ENCODE results near the gene MTM1. TPM values are rescaled to one million over a fixed set of nuclear protein-coding genes. Genes with fewer than 3 reads are reported as not detected.

Gene MTM1
- total and polyA plus RNA-seq, 9 of the 15 experiments (the other 6 are each of a cell fraction or from before 2014, with no cell fraction given): 5.6 to 13.3 (median 9.5) TPM

DNA sequence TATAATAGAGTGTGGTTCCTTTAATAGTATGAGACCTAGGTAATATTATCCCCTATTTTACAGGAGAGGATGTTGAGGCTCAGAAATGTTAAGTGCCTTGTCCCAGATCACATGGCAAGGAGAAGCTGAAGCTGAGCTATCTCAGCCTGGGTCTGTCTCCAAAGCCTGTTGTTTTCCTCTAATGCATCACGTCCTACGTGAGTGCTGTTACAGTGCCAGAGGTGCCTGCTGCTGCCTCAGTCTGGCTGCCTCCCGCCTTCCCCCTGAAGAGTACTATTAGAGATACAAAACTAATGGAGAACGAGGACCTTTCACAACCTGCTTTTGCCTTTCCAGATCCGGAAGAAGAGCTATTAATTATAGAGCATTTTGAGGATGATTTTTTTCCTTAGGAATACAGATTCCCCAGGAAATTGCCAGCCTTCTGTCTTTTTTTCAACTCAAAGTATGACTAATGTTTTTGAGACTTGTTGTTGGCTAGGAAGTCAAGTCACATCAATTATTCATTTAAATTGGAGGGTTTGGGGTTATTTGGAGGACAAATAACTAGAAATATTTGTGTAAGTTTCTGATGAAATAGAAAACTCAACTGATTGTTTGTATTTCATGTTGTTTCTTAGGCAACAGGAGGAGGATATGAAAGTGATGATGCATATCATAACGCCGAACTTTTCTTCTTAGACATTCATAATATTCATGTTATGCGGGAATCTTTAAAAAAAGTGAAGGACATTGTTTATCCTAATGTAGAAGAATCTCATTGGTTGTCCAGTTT lies 80.9 kb downstream of the MTM1 start:
- Histone ChIP-seq H3K4me3 (no peak overlapping the region), H3K9me1 (ENCODE audit: control insufficient read depth, insufficient read depth, low read length) (no peaks in the 10 kb centered on the region), H3K79me2 (ENCODE audit: control insufficient read depth, insufficient read depth, low read length) (no peaks in the 10 kb centered on the region), H3K4me2 (ENCODE audit: insufficient read depth, low read length) (no peak overlapping the region), H3K36me3 (ENCODE audit: control insufficient read depth, insufficient read depth, low read length) (peaks cover 5% of the 10 kb centered on the region; the same call in 2 of the 3 replicates), H3K4me1 (replicated peaks in 1 of 2; ENCODE audit: control insufficient read depth in 2 of 2, insufficient read depth in 2 of 2, low read length in 2 of 2) (no peaks in the 10 kb centered on the region), H2AFZ (ENCODE audit: low read depth, low read length) (no peak overlapping the region), H3K9me3 (replicated peaks; ENCODE audit: control insufficient read depth, insufficient read depth, low read depth, low read length) (no peaks in the 10 kb centered on the region), H3K27me3 (ENCODE audit: control insufficient read depth in 2 of 2, insufficient read depth in 2 of 2, low read length in 2 of 2) (no peaks in the 10 kb centered on the region), H3K27ac (ENCODE audit: extremely low read depth, low read depth, low read length) (no peak overlapping the region), H3K9ac (ENCODE audit: insufficient read depth in 1 of 2, low read depth in 2 of 2, low read length in 2 of 2) (no peak overlapping the region), H4K20me1 (replicated peaks; ENCODE audit: control insufficient read depth, insufficient read depth, low read length) (no peaks in the 10 kb centered on the region)
- ChIA-PET POLR2A (interaction anchor here (1.0 kb wide), 1 partner anchor 10 kb away, joined by 3 read pairs; no protein-coding TSS in a partner anchor), CTCF (ENCODE audit: low intra/inter-chr PET ratio) (no interaction called here)
- TF ChIP-seq ZNF3 (CRISPR knock-in tag; IDR thresholded peaks at IDR 0.05) (no peak), ZSCAN29 (IDR thresholded peaks at IDR 0.05) (no peak), XRCC5 (IDR thresholded peaks at IDR 0.05; ENCODE audit: low read depth, low read length) (no peak)
- no peak for ATAC-seq
- in situ Hi-C loops (cut with MboI): no loop called here
- WGBS (ENCODE audit: insufficient coverage, low coverage, missing lambda C conversion rate): 74% methylated on average over 6 of the region's 8 CpGs
- DNase-seq (ENCODE audit: extremely low read depth in 1 of 4, low spot score in 3 of 4): no peak
- intact Hi-C loops (cut with micrococcal nuclease): no loop called here
- BruUV-seq (replicated peaks): no TSS peak
- FAIRE-seq: no peak

DNA sequence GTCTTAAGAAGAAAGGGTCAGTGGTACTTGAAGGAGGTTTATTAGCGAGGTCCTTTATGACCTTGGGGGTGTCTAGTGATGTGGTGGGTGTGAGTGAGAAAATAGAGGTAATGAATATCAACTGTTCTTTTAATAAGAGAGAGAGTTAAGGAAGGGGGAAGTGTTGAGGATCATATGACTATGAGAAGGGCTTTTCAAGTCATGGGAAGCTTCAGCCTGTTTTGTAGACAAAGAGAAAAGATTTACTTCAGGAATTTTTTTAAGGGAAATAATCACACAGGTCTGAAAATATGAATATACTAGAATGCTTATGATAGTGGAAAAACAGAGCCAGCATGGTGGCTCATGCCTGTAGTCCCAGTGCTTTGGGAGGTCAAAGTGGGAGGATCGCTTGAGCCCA lies 83.5 kb downstream of the MTM1 start:
- FAIRE-seq (no peak), DNase-seq (ENCODE audit: extremely low read depth in 1 of 4, low spot score in 3 of 4) (no peak), ATAC-seq (no peak)
- H3K79me2 ChIP-seq (ENCODE audit: control insufficient read depth, insufficient read depth, low read length): no peaks in the 10 kb centered on the region
- H3K27me3 ChIP-seq (ENCODE audit: control insufficient read depth in 2 of 2, insufficient read depth in 2 of 2, low read length in 2 of 2): no peaks in the 10 kb centered on the region
- WGBS (ENCODE audit: insufficient coverage, low coverage, missing lambda C conversion rate): 45% methylated on average over 2 of the region's 2 CpGs
- CTCF ChIA-PET (ENCODE audit: low intra/inter-chr PET ratio): no interaction called here
- no peak overlapping the region for H3K4me3 ChIP-seq
- in situ Hi-C loops (cut with MboI): no loop called here
- no peak overlapping the region for H3K27ac ChIP-seq (ENCODE audit: extremely low read depth, low read depth, low read length)
- H3K9ac ChIP-seq (ENCODE audit: insufficient read depth in 1 of 2, low read depth in 2 of 2, low read length in 2 of 2): no peak overlapping the region
- POLR2A ChIA-PET: no interaction called here
- no peaks in the 10 kb centered on the region for H3K9me3 ChIP-seq (replicated peaks; ENCODE audit: control insufficient read depth, insufficient read depth, low read depth, low read length)
- no peak overlapping the region for H3K4me2 ChIP-seq (ENCODE audit: insufficient read depth, low read length)
- intact Hi-C loops (cut with micrococcal nuclease): no loop called here
- H3K9me1 ChIP-seq (ENCODE audit: control insufficient read depth, insufficient read depth, low read length): no peaks in the 10 kb centered on the region
- no TSS peak for BruUV-seq (replicated peaks)
- no peaks in the 10 kb centered on the region for H4K20me1 ChIP-seq (replicated peaks; ENCODE audit: control insufficient read depth, insufficient read depth, low read length)
- H3K4me1 ChIP-seq (replicated peaks in 1 of 2; ENCODE audit: control insufficient read depth in 2 of 2, insufficient read depth in 2 of 2, low read length in 2 of 2): no peaks in the 10 kb centered on the region
- H3K36me3 ChIP-seq (ENCODE audit: control insufficient read depth, insufficient read depth, low read length): peaks cover 3% of the 10 kb centered on the region; the same call in 1 of the 3 replicates
- H2AFZ ChIP-seq (ENCODE audit: low read depth, low read length): no peak overlapping the region
- TF ChIP-seq, protein P1, sequence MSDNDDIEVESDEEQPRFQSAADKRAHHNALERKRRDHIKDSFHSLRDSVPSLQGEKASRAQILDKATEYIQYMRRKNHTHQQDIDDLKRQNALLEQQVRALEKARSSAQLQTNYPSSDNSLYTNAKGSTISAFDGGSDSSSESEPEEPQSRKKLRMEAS (CRISPR knock-in tag; IDR thresholded peaks at IDR 0.05): no peak
- TF ChIP-seq ZNF780A (CRISPR knock-in tag; IDR thresholded peaks at IDR 0.05): no peak
